Activated CD4-positive, alpha-beta T cell treated with anti-CD3 and anti-CD28 coated beads, Interleukin-2, amount 50 U/mL, for 1 hour (primary cell): ENCODE results near the gene UVRAG.
"Not testable (repeated sequence)": the region's sequence is repeated elsewhere in the genome, so short reads cannot be mapped to it uniquely, and the experiment has no call there.

Source experiments
- DNase-seq: peaks from one replicate; pipeline ENCODE4 v3.0.0-alpha.2; 2020

UVRAG gene

DNA sequence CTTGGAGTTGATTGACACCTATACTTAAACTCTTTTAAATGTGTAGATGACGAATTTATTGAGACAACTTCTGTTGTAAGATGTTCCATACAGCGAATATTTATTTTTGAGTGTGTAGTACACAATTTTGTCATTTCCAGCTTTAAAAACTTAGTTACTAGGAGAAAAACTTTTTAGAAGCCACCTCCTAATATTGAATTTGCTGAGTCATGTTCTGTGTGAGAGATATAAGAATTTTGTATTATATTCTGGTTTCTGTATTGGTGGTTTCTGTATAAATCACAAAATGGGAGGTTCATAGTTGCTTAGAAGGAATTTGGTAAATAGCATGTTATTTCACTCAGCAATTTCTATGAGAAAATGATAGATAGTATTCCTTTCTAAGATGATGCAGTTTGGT, 220.0 kb downstream of the UVRAG start:
- no peak for DNase-seq

DNA sequence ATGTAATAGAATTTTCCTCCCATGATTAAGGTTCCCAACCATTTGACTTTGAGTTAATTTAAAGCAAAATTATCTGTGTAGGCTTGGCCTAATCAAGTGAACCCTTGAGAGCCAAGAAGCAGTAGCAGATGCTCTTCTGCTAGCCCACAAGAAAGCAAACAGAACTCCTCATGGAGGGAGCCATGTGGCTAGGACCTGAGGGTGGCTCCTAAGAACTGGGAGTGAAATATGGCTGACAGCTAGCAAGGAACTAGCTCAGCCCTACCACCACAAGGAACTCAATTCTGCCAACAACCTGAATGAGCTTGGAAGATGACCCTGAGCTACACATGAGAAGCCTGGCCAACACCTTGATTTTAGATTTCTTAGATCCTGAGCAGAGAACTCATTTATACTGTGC, 223.6 kb downstream of the UVRAG start:
- DNase-seq, result no peak

DNA sequence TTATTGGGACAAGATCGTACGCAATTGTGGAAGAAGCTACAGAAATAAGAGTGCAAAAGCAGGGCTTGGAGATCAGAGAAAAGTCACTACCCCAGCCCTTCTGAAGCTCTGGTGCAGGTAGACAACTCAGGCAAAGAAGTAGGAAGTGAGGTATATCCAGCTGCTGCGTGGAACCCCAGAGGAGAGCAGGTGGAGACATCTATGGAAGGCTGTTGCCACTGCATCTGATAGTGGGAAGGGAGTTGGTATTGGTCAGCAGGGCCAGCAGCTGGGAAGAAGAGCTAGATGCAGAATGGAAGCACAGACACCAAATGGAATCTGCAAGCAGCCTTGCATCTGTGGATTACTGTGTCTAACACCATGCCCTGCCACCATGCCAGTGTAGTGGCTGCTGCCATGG, 226.2 kb downstream of the UVRAG start:
- DNase-seq, result no peak

DNA sequence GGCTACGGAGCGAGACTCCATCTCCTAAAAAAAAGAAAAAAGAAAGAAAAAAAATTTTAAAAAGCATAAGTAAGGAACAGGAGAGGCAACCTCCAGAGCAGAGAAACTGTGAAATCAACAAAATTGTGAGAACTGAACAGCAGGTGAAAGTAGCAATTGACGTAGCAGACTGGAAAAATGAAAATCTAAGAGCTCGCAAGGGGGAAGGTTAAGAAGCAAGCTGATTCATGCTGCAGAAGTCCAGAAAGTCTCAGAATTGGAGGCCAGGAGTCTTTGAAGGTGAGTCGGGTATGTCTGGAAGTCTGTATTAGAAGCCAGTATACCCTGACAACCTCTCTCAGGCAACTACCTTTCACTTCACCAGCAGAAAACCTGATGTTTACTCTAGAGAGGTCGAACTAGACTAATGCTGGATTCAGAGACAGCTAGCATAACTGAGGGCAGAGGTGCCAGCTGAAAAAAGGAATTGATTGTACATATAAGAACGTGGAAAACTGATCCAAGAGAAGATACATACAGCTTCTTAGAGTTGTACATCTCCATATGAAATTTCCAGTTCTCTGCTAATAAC, 229.8 kb downstream of the UVRAG start:
- DNase-seq, result no peak

DNA sequence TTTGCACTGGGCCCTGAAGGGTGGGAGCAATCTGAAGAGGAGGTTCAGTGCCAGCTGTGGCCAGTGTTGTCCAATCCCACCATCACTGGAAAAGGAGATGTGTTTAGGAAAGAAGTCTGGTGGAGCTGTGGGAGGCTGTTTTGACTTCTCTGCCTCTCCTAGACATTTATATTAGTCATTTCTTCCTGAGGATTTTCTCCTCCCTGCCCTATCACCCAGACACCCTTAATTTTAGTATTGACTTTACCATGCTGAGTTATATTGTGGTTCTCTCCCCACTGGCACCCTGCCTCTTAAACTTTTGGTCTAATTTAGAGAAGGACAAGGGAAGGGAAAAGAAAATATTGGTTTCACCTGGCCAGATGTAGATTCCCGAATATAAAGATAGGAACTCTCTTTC, 232.2 kb downstream of the UVRAG start:
- DNase-seq, result no peak

DNA sequence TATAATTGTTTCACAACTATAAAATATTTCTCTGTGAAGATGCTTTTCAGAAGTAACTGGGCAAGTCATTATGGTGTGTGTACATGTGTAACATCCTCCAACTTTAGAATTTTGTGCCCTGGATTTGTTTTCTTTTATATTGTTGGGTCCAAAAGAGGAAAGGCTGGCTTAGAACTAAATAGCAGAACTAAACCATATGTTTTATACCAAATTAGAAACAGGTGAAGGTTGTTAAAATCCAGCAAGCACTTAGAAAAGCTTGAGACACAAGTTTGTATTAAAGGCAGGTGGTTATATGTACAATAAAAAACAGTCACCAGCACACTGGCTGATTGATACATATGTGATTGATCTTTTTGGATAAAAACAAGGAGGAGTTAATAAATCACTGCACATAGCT, 232.8 kb downstream of the UVRAG start:
- no peak for DNase-seq

DNA sequence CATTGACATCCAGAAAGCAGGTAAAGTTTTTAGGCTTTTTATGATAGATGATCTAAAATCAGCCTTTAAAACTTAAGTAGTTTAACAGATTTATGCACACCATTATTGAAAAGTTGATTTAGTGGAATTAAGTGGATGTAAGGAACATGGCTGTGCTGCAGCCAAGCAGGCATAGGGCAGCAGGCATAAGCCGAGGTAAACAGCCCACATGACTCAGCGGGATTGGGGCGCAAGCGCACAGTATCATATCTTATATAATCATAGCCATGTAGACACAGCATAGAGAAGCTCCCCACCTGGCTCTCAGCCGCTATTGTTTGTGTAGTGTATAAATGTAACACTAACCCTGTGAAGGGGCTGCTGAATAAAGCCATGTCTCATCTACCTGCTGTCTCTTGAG, 233.8 kb downstream of the UVRAG start:
- DNase-seq, result peak; percentile 14

DNA sequence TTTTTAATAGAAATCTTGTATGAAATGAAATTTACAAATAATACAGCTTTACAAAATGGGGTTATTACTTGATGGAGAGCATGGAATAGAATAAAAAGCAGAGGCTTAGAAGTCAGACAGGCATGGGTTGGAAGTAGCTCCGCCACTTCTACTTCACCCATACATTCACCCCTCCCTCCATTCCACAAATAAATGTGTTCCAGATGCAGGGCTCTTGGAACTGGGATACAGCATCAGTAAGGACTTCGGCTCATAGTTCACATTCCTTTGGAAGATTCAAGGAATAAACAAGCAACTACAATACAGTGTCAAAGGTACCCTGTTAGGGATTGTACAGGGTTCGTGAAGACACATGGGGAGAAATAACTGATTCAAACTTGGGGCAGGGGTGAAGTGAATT, 234.5 kb downstream of the UVRAG start:
- DNase-seq, result no peak

DNA sequence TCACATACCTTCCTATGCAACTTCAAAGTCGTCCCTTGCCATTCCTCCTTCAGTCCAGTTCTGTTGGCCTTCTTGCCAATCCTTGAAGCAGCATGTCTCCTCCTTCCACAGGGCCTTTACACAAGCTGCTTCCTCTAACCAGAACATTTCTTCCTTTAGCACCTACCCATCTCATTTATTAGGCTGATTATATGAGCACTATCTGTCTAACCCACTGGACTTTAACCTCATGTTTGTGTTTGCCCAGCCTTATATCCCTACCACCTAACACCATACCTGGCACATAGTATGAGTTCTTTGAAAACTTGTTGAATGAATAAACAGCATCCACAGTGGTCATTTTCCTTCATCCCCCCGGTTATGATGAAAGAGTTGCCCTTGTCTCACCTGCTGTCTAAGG, 236.9 kb downstream of the UVRAG start:
- no peak for DNase-seq

DNA sequence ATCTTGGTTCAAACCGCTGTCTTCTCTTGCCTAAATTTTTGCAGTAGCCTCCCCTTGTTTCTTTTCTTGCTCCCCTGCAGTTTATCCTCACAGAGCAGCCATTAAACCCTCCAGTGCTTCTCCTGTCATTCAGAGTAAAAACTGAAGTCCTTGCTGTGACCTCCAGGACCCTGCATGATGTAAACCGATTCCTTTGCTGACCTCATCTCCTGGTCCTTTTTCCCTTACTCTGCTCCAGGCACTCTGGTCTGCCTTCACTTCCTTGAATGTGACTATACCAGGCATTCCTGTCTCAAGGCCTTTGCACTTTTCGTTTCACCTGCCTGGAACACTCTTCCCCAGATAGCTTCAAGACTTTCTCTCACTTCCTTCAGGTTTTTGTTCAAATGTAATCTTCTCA, 239.3 kb downstream of the UVRAG start:
- DNase-seq, result no peak

DNA sequence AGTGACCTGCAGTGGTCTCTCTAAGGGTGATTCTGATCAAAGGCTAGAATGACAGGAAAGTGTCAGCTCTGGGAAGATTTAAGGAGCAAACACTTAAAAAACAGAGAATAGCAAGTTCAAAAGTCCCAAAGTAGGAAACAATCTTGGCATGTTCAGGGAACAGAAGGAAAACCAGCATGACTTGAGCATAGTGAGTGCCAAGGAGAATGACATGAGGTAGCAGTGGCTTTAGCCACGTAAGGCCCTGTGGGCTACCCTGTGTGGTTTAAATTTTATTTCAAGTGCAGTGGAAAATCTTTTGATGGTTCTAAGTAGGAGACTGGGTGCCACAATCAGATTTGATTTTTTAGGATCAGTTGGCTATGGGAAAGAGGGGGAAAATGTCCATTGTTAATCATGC, 241.9 kb downstream of the UVRAG start:
- no peak for DNase-seq

DNA sequence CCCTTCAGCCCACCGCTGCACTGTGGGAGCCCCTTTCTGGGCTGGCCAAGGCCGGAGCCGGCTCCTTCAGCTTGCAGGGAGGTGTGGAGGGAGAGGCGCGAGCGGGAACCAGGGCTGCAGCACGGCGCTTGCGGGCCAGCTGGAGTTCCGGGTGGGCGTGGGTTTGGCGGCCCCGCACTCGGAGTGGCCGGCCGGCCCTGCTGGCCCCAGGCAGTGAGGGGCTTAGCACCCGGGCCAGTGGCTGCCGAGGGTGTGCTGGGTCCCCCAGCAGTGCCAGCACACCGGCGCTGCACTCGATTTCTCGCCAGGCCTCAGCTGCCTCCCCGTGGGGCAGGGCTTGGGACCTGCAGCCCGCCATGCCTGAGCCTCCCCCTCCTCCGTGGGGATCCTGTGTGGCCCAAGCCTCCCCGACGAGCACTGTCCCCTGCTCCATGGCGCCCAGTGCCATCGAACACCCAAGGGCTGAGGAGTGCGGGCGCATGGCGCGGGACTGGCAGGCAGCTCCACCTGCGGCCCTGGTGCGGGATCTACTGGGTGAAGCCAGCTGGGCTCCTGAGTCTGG, 245.5 kb downstream of the UVRAG start:
- not testable (repeated sequence) for DNase-seq

DNA sequence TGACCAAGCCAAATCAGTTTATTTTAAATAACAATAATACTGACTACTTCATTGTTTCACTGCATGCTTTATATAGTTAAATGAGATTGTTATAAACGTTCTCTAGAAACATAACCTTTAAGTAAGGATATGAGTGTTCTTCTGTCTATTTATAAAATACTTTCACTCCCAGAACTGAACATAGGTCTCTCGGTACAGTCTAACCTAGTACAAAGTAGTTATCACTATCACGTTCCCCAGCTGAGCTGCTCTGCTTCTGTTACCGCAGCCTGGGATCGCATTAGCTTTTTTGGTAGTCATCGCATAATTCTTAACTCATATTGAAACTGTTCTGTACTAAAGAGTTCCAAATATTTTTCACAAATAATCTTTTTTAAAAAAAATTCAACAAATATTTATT, 247.7 kb downstream of the UVRAG start:
- DNase-seq, result no peak

DNA sequence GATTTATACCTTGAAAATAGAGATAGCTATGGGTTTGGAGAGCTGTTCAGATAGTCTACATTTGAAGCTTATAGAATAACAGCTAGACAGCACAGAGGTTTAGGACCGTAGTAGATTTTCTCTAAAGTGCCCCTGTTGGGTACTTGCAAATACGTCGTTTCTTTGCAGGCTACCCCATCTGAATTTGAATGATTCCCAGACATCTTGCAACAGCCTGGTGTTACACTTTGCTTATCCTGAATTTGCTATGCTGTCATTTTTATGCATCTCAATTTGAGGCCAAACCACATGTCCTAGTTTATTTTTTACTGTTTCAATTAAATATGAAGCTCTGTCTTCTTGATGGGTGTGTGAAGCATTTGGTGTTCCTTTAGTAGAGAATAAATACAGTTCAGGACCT, 249.2 kb downstream of the UVRAG start:
- DNase-seq, result no peak

DNA sequence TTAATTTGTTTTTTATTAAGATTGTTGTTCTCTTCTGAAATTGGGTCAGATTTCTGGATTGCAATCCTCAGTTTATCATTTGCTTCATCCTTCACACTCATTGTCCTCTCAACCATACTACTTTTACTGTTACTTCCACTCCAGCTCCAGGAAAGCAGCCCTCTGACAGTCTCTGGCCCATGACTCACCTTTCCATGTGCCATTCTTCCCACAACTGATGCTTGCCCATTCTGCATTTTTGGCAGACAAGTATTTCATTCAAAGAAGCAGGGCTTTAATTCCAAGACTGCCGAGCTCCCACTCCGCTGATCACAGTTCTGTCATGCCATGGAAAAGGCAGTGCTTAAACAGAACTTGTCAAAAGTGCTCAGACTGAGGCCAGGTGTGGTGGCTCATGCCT, 252.1 kb downstream of the UVRAG start:
- no peak for DNase-seq

DNA sequence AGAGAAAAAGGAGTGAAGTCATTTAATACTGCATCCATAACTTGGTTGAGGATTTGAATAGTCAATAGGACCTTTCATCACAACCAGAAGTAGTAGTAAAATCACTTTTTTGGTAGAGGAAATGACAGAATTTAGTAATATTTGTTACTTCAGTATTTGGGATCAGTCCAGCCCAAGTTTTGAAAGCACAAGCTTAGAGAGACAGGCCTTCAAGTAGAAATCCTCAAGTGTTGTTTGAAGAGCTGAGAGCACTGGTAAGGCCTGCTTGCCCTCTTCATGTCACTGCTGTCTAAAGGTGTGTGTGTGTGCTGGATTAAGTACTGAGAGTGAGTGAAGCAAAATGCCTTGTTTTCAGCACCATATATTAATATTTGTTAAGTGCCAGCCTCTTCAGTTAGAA, 254.0 kb downstream of the UVRAG start:
- DNase-seq, result no peak

DNA sequence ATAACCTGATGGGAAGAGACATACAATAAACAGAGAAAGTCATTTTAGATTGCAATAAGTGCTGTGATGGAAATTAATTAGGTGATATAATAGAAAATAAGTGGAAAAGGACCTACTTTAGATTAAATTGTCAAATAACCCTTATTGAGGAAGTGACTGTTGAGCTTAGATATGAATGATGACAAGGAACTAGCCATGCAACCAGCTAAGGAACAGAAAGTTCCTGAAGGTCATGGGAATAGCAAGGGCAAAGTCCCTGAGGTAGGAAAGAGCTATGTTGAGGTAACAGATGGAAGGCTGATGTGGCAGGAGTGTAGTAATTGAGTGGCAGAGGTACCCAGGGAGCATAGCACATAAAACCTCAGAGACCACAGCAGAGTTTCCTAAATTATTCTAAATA, 256.1 kb downstream of the UVRAG start:
- no peak for DNase-seq

DNA sequence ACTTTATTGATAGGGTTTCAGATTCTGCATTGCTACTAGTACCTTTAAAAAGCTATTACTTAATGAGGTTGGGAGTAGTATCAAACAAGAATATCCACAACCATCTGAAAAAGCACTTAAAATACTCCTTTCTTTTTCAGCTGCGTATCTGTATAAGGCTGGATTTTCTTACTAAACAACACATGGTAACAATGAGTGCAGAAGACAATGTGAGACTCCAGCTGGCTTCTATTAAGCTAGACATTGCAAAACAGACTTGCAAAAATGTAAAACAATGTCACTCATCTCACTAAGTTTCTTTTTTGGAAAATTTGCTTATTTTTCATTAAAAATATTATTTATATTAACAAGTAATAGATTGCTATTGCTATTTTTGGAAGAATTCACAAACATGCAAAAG, 258.7 kb downstream of the UVRAG start:
- DNase-seq, result no peak

DNA sequence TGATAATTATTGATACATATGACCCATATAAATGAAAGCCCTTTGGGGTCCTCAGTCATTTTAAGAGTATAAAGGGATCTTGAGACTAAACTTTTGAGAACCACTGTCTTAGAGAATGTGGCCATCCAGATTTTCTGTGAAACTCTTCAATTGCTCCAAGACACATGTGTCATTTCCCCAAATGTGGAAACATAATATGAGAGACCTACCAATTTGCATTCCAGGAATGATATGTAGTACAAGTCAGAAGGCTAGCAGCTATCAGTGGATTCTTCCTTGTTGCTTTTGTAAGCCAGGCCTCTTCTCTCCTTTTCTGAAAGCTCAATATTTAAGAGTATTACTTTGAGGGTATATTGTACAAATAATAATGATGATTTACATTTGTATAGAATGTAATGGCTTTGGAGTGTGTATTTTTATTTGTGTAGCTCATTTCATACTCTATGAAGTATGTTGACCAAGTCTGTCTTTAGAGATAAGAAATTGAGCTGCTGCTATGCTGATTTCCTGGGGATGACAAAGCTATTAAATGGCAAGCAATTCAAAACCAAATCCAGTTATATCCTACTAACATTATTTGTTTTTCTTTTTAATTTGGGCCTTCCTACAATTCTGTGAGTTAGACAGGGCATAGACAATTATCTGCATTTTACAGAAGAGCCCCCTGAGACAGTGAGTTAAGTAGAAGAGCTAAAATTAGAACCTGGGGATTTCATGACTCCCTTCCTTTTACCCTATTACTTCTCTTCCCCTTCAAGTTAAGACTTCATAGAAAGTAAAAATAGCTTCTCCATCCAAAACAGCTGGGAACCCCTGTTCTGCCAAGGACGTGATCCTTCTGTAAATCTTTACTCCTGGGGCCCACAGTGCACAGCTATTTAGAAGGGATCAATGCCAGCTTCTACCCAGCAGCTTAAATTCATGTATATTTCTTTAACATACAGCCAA, 259.4 kb downstream of the UVRAG start:
- DNase-seq, result no peak

DNA sequence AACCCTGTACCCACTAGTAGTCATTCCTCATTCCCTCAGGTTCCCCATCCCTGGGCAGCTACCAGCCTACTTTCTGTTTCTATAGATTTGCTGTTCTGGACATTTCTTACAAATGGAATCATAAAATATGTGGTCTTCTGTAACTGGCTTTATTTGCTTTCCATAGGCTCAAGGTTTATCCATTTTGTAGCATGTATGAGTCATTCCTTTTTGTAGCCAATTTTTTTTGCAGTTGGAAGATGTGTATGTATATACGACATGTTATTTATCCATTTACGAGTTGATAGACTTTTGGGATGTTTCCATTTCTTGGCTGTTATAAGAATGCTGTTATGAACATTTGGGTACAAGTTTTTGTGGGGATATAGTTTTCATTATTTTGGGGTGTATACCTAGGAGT, 260.7 kb downstream of the UVRAG start:
- no peak for DNase-seq

DNA sequence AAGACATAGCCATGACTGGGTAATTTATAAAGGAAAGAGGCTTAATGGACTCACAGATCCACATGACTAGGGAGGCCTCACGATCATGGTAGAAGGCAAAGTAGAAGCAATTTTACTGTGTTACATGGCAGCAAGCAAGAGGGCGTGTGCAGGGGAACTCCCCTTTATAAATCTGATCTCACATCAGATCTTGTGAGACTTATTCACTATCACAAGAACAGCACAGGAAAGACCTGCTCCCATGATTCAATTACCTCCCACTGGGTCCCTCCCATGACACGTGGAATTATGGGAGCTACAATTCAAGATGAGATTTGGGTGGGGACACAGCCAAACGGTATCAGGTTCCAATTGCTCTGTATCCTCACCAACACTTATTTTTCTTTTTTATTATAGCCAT, 261.2 kb downstream of the UVRAG start:
- DNase-seq, result not testable (repeated sequence)

DNA sequence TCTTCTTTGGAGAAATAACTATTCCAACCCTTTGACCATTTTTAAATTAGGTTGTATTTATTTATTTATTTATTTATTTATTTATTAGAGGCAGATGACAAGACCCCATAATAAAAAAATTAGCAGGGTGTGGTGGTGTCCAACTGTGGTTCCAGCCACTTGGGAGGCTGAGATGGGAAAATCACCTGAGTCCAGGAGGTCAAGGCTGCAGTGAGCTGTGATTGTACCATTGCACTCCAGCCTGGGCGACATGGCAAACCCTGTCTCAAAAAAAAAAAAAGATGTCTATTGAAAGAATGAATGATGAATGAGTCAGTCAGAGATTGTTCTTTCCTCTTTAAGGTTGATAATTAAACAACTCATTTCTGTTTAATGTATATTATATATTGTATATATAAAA, 261.7 kb downstream of the UVRAG start:
- DNase-seq, result no peak

DNA sequence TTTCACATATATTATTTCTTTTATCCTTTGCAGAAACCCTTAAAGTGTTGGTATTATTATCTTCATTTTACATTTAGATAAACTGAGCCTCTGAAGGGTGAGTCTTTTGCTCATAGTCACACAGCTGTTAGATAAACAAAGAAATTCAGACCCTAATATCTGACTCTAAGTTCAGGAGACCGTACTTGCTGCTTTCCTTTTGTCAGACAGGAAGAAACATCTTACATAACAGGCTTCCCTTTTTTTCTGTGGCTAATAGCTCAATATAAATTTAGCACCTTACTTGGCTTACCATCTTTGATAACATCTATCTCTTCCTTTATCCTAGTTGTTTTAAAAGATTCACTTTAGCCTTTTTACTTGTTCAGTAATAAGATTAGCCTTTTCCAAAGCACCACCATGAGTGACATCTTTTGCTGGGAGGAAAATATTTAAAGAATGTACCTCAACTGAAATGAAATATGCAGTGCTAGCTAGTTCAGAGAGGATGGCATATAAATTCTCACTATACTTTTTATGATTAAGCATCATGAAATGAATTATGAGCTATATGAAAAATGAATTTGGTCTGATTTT, 262.7 kb downstream of the UVRAG start:
- no peak for DNase-seq

DNA sequence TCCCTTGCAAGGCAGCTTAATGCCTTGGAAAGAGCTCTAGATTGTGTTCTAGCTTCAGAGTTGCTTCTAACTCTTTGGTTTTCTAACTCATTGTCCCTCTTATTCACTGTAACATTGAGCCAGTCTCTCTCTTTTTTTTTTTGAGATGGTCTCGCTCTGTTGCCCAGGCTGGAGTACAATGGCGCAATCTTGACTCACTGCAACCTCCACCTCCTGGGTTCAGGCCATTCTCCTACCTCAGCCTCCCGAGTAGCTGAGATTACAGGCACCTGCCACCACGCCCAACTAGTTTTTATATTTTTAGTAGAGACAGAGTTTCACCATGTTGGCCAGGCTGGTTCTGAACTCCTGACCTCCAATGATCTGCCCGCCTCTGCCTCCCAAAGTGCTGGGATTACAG, 266.1 kb downstream of the UVRAG start:
- not testable (repeated sequence) for DNase-seq
